Stimulated activated CD8-positive, alpha-beta memory T cell treated with anti-CD3 and anti-CD28 coated beads, Interleukin-15, amount 100 ng/mL, for 1 hour (primary cell): ENCODE data around the gene OR6S1.
"Not testable (repeated sequence)": the region's sequence is repeated elsewhere in the genome, so short reads cannot be mapped to it uniquely, and the experiment has no call there.

Experiments used
- DNase-seq: peaks from one replicate; pipeline ENCODE4 v3.0.0-alpha.2; 2020; ENCODE audit warnings: low read depth

The OR6S1 gene

DNA sequence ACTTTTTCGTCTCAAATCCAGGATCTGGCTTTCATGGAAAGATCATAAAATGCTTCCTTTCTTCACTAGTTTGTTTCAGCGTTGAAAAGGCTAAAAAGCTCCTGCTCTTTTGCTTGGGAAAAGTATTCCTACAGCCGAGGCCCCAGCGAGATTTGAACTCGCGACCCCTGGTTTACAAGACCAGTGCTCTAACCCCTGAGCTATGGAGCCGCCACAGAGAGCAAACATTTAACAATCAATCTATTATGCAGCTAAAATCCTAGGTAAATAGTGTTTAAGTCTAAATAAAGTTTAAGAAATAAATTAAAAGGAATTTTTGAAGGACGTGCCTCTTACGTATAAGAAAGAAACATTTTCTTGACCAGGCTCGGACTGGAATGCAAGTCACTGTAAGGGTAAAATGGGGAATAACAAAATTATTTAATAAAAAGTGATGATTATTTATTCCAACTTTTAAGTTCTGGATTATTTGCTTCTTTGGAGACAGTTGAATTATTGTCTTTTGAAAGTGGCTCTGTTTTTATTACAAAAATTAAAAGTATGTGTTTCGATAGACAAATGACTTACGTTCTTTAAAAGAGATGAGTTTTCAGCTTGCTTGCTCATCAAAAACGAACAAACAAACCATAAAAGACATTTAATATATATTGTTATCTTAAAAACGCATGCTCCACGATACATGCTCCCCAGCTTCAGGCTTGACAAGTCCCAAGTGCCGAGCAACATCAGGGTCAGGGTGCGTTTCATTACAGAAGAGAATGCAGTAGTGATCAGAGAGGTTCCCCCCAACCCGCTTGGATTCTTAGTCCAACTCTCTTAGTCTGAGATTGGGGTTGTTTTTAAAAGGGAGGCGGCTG lies 10.2 kb downstream of the OR6S1 start:
- DNase-seq: no peak

DNA sequence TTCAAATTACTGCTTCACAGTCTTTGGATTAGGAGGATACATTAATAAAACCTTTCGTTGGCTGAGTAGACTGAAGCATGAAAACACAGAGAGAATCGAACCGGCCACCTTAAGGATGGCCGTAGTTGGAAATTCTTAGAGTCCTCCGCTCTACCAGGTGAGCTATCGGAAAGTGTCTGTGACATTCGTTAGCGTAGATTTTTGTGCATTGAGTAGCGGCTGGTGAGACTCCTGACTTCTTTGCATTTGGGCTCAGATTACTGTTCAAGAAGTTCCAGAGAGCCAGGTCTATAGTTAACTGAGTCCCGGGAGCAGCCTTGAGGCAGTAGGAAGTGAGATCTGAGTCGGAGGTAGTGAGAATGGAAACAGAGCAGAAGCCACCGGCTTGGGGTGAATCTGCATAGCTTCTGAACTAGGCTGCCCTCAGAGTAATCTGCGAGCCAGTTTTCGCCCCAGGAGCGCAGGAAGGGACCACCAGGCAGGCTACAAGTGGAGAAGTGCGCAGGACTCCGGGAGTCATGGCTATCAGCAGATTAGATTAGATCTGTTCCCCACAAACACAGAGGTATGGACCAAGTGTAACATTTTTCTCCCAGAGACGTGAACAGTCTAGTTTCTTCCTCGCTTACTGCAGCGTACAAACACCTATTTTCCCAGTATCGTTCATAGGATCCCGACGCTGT lies 11.0 kb downstream of the OR6S1 start:
- no peak for DNase-seq

DNA sequence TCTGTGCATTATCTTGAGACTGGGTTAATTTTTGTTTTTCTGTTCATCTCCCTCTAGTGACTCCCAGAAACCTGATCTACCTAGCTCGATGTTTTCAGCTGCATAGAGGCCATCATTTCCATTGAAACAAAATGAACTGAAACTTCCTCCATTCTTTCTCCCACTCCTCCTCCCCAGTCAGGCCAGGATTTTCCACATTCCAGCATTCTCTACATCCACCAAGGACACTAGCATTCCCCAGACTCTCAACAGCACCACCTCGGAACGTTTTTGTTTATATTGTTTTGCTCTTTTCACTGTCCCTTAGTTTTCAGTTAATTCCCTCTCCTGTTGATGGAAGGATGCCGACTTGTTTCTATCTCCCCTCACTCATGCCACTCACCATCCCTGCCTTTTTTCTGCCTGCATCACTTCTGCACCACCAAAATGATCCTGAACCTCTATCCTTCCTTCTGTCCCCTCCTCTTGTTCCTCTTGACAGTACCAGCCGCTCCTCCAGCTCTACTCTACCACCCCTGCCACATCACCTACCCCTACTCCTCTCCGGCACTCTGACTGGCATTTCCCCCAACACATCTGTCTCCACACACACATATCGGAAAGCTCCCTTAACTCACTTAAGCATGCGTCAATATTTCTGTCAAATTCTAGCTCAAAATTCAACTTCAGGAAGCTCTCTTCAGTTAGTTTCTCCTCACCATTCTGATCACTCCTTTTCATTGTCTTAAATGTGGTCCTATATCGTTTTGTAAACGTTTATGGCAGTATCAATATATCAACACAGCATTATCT lies 13.2 kb downstream of the OR6S1 start:
- DNase-seq: no peak

DNA sequence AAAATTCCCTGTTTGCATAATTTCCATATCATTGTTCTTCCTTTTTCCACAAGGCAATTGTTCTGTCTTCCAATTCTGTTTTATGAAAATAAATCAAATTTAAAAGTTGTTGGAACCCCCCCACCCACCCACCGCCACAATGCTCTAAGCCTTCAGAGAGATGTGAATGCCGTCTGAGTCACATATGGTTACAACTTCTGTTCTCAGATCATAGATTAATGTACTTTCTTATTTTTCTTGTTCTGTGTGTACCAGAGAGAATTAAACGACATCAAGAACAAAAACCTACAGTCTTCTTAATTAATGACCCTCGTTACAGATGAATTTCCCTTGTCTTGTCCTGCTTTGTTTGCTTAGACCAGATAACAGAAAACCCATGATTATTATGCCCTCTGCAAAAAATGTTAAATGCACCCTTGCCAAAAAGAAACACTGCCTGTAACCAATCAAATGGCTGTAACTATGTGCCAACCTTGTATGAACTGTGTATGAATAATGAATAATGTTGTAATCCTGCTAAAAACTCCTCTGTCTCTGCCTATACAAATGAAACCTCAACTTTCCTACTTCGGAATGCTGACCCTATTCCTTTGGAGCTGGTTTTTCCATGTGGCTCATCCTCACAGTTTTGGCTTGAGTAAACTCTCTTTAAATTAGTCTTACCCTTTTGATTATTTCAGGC lies 14.0 kb downstream of the OR6S1 start:
- DNase-seq: no peak

DNA sequence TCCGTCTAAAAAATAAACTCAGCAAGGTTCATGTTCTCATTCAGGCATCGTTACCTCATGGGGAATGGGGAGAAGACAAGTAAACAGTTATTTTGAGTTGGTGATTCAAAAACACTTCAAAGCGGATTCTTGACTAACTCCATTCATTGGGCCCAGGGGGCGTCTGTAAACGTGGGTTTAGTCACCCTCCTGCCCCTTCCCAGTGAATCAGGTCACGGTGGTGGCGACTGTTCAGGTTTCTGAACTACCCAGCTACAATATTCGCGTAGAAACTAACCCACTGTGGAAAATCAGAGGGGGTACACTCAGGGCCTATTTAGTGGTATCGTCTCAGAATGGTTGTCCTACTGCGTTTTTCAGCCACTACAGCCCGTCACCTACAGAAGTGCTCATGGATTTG lies 15.2 kb downstream of the OR6S1 start:
- no peak for DNase-seq

DNA sequence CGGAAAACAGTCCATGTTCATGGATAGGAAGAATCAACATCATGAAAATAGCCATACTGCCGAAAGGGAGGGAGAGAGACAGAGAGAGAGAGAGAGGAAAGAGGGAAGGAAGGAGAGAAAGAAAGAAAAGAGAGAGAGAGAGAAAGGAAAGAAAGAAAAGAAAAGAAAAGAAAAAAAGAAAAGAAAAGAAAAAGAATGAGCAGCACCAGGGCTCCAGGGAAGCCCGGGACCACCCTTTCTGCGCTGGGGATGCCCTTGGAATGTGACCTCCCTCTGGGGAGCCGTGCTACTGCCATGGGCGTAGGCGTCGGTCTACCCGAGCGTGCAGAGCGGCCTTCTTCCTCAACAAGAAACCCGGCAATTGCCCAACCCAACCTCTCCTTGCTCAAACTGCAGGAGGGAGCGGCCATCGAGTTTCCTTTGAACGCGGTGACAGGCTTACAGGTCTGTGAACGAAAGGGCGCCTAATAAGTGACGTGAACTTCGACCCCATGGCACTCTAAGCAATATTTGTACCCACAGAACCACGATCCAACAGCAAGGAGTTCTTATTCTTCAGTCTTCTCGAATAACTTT lies 16.9 kb downstream of the OR6S1 start:
- DNase-seq: no peak

DNA sequence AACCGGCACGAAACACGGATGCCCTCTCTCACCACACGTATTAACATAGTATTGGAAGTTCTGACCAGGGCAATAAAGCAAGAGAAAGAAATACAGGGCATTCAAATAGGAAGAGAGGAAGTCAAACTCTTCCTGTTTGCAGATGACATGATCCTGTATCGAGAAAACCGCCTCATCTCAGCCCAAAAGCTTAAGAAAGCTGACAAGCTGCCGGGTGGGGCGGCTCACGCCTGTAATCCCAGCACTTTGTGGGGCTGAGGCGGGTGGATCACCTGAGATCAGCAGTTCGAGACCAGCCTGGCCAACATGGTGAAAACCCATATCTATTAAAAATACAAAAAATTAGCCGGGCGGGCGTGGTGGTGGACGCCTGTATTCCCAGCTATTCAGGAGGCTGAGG lies 17.7 kb downstream of the OR6S1 start:
- no peak for DNase-seq

DNA sequence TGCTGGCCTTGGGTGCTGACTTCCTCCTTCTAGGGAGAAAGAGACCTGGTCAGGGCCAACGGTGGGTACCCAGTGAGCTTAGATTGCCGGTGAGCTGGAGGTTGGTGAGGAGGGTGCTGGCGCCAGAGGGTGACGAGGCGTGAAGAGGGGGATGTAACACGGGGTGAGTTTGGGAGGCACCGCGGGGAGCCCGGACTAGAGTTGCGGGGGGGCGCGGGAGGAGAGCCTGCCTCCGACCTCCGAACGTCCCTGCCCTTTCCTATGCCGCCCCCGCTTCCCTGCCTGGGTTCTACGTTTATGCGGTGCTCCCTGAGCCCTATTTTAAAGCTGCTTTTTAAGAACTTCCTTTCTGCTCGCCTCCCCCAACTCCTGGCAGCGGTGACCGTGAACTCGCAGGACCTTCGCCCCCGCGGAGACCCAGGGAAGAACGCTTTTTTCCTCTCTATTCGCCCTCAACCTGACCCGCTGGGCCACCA lies 18.6 kb downstream of the OR6S1 start:
- DNase-seq: no peak

DNA sequence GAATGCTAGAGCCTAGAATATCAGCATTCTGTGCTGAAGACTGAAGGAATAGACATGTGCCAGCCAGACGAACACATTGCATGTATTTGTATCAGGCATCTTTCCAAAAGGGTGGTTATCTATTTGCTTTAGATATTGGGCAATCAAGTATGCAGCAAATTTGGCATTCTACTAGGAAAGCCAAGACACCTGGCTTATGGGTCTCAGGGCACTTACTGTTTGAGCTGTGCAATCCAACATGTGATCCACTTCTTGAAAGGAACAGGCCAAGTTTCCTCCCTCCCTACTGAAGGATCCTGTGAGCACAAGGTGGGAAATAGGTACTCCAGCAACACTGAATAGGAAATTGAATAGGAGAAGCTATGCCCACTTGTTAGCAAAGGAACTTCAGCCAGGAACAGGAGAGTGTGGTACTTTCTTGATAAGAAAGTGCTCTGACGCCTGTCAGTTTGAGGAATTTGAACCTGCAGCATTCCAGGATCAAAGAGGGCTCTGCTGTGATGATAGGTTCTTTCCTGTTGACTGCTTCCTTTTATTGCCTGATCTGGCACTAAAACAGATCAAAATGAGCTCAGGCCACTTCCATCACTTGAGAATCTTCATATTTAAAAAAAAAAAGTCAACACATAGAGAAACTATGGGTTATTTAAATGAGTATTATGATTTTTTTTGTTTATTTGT lies 20.6 kb downstream of the OR6S1 start:
- DNase-seq: no peak

DNA sequence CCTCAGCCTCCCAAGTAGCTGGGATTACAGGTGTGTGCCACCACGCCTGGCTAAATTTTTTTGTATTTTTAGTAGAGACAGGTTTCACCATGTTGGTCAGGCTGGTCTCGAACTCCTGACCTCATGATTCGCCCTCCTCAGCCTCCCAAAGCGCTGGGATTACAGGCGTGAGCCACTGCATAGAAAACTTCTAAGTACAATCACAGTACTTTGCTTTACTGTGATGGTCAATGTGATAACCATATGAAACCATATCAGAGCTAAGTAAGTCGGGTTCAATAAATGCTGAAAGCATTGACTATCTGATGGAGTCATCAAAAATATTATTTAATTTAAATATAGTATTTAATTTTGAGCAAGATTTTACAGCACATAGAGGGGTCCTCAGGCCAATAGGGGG lies 21.8 kb downstream of the OR6S1 start:
- not testable (repeated sequence) for DNase-seq

DNA sequence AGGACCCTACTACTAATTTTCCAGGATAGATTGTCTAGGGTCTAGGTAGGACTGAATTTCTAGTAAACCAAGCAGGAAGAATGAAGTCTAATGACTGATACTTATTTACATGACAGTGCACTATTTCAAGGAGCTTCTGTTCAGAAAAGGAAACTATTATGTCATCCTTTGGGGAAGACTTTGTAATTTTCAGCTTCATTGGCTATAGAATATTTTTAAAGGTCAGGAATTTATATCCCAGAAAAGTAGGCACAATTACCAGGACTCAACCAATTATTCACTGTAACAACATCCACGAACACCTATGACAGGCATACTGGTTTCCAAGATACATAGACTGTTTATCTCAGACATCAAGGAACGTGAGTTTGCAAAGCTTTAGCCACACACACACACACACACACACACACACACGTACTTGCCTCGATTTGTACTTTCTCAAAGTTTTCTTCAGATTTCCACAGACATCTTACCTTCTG lies 23.2 kb downstream of the OR6S1 start:
- DNase-seq: no peak

DNA sequence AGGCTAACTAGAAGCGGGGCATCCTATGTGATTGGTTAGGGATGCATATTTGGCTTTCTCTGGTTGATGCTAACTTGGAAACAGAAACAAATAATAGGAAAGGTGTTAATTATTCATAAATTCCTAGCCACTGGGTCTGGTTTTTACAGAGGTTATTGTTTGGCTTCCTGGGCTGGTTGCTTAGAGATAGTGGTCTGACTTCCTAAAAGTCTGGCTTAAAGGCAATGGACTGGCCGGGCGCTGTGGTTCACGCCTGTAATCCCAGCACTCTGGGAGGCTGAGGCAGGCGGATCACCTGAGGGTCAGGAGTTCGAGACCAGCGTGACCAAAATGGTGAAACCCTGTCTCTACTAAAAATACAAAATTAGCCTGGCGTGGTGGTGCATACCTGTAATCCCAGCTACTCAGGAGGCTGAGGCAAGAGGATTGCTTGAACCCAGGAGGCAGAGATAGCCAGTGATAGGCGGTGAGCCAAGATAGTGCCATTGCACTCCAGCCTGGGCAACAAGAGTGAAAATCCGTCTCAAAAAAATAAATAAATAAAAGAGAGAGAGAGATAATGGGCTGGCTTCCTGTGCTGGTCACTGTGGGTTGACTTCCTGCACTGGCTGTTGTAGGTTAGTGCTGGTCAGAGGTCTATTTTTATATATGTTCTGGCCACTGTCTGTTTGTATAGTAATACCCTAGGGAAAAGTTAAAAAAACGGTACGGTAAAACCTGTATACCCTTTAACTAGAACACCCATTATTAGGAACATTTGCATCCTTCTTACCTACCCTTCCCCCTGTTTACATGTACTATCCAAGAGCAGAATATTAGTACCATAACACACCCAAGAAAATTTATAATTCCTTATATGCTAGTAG lies 24.1 kb downstream of the OR6S1 start:
- DNase-seq: no peak

DNA sequence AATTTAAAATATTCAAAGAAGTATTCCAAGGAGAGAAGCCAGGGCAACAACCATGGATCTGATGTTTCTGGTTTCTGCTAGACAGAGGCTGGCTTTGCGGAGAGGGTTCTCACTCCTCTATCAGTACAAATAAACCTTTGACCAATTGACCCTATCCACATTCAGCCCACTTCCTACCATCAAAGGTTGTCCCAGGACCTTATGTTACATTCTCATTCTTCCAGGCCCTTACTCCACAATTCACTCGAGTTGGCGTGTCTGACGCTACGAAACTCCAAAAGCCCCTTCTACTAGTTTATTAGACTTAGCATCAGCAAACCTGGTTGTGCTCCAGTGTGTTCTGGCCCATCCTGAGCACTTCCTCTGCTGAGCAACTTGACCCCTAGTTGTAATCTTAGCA lies 25.5 kb downstream of the OR6S1 start:
- no peak for DNase-seq

DNA sequence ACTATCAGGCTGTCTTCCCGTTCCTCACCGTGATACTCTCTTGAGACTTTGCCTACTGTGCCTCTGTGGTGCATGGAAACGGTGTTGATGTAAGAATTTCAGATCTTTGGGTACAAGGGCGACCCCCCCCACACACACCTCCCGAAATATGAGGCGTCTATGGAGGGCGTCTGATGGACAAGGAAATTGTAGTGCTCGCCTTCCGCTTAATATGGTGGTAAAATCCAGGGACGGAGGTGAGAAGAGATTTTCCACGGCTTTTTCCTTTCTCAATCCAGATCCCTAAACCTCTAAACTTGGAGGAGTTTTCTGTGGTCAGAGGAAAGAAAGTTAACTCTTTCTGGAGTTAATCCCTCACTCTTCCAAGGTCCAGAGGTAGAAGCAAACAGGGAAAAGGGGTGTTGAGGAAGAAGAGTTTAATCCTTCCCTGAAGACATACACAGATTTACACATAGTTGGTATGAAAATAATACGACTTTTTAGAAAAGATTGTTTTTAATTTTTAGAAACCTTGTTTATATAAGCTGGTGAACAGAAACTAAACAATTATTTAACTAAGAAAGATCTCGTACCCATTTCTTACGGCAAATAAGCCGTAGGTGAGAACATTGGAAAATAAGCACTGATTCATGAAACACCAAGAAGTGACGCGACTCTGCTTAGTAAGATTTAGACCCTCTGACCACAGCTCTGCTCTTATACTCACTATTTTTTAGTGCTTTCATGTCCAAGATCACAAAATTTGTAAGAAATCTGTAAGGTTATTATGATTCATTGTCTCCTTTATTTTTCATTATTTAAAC lies 27.3 kb downstream of the OR6S1 start:
- no peak for DNase-seq

DNA sequence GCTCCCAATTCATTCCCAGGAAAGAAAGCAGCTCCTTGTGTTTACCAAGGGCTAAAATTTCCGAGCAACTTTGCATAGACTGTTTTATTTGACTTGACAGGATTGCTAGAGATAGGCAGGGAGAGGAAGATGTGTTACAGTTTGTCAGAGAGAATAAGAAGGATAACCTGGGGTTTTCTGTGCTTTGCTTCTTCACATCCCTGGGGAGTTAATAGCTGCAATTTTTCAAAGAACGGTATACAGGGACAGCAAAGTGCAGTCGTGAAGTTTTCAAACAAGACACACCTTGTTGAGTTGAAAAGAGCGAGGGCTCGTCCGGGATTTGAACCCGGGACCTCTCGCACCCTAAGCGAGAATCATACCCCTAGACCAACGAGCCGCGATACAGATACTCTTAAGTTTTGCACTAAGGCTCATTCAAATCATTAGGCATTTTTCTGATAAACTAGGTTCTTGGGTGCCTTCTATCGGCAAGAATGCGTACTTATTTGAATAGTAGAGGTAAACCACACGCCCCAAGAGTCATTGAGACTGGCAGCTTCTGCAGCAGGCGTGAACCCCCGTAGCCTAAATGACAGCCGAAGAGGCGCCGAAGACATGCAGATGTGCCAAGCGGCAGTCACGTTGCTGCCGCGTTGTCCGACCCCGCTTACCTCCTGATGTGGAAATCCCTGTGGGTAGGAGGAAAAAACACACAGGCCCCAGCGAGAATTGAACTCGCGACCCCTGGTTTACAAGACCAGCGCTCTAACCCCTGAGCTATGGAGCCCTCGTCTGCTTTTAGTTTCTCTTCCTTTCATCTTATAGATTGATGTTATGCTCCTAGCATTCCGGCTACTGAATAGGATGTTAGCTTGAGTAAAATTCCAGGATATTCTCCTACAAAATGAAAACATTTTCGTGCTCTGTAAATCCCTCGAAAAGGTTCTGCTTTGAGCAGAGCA lies 28.1 kb downstream of the OR6S1 start:
- peak; percentile 61 for DNase-seq

DNA sequence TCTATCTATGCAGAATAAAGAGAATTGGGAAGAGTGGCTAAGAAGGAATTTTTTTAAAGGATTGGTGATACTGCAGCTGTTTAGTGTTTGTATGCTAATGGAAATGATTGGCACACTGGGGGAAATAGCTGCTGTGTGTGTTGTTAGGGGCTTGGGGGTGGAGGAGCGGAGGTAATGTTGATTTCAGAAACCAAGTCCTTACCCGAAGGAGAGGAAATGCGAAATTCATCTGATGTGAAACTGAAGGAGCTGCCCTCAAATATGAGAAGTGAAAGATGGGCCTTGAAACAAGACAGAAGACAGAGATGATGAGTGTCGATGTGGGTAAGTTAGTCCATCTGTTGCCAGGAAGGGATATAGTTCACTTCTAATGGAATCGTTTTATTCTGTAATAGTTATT lies 29.1 kb downstream of the OR6S1 start:
- DNase-seq: no peak

DNA sequence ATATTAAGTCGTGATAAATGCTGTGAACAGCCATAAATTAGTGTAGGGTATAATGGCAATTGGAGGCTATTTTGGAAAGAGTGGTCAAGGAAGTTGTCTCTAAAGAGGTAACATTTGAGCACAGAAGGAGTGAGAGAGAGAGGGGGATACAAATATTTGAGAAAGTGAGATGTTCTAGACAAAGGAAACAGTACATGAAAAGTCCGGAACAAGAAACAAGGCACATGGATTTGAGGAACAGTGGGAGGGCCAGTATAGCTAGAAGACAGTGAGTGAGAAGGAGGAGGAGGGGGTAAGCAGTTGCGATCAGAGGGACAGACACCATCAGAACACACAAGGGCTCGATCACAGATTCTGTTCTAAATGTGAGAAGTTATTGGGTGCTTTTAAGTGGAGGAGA lies 30.2 kb downstream of the OR6S1 start:
- no peak for DNase-seq
